GM13976 (cell line): ENCODE data around the gene EP400.

Experiments used
- DNase-seq: peaks from one replicate; pipeline ENCODE4 v3.0.0; 2012; ENCODE audit warnings: low spot score
- in situ Hi-C: fragments of 300-500 bp; cut with MboI; formaldehyde crosslinking; loops from one replicate; pipeline ENCODE4 v1.12.0; 2022; ENCODE audit warnings: low sequenced_read_pairs, mixed read lengths, inconsistent platforms; ENCODE audit not compliant: unreplicated experiment
- TF ChIP-seq, protein P1 (sequence below): IDR thresholded peaks from 2 replicates; pipeline ENCODE4 v1.5.1; 2012; ENCODE audit warnings: borderline replicate concordance, mild to moderate bottlenecking; ENCODE audit not compliant: insufficient read depth; ENCODE audit errors: extremely low read depth, missing control alignments, control extremely low read depth

Gene EP400

GRCh38 chr12:132125736-132126135 is 176.0 kb downstream of the EP400 start:
- no peak for DNase-seq
- in situ Hi-C loops = no loop called here

GRCh38 chr12:132127041-132127440 is 177.3 kb downstream of the EP400 start:
- no peak for DNase-seq
- TF ChIP-seq, protein P1, sequence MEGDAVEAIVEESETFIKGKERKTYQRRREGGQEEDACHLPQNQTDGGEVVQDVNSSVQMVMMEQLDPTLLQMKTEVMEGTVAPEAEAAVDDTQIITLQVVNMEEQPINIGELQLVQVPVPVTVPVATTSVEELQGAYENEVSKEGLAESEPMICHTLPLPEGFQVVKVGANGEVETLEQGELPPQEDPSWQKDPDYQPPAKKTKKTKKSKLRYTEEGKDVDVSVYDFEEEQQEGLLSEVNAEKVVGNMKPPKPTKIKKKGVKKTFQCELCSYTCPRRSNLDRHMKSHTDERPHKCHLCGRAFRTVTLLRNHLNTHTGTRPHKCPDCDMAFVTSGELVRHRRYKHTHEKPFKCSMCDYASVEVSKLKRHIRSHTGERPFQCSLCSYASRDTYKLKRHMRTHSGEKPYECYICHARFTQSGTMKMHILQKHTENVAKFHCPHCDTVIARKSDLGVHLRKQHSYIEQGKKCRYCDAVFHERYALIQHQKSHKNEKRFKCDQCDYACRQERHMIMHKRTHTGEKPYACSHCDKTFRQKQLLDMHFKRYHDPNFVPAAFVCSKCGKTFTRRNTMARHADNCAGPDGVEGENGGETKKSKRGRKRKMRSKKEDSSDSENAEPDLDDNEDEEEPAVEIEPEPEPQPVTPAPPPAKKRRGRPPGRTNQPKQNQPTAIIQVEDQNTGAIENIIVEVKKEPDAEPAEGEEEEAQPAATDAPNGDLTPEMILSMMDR = no peak
- in situ Hi-C loops = no loop called here

More at GRCh38 chr12:132125736-132126135, 176.0 kb downstream of the EP400 start:
- TF ChIP-seq, protein P1 = no peak

GRCh38 chr12:132129007-132129406 is 179.3 kb downstream of the EP400 start:
- TF ChIP-seq, protein P1 = no peak
- DNase-seq = no peak
- in situ Hi-C loops = no loop called here

GRCh38 chr12:132130690-132131089 is 180.9 kb downstream of the EP400 start:
- TF ChIP-seq, protein P1 = no peak
- DNase-seq = no peak
- in situ Hi-C loops = no loop called here
